Fibroblast of the conjunctiva (primary cell): ENCODE data around the gene KCNAB2.

Source experiments
- DNase-seq: peaks from one replicate; pipeline ENCODE4 v3.0.0-alpha.2; 2010; ENCODE audit warnings: low read depth

Gene KCNAB2

DNA sequence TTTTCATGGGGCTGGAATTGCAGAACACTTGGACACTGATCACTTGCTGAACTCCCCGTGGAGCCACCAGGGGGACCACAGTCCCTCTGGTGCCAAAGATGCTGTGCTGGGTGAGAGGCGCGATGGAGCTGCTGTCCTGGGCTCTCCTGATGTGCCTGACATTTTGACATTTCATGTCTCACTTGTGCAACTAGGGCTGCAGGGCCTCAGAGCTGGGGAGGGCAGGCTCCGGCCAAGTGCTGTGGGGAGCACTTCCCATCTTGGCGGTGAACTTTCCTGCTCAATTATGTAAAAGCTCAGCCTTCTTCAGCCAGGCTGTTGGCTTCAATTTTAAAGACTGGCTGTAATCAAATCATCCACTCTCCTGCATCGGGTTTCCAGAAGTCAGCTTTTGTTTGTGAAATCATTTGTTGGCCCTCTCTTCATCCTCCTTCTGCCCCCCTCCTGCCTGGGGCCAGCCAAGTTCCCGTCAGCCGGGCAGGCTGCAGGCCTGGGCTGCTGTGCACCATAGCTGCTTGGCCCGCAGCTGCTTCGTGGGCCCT, 36.8 kb downstream of the KCNAB2 start:
- DNase-seq: peak; percentile 12

DNA sequence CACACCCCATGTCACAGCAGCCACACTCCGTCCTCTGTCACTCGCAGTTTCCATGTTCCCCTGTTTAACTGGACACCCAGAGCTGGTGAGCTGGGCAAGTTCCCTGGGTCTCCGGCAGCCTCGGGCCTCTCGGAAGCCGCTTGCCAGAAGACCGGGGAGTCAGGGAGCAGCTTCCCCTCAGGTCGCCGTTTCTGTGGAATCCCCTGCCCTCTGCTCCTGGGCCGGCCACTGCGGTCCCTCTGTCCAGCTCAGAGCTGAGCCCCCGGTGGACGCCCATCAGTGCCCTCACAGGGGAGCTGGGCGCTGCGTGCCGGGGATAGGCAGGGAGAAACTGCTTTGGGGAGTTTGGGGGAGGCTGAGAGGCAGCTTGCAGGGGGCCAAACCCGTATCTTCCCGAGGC, 37.7 kb downstream of the KCNAB2 start:
- DNase-seq: no peak

DNA sequence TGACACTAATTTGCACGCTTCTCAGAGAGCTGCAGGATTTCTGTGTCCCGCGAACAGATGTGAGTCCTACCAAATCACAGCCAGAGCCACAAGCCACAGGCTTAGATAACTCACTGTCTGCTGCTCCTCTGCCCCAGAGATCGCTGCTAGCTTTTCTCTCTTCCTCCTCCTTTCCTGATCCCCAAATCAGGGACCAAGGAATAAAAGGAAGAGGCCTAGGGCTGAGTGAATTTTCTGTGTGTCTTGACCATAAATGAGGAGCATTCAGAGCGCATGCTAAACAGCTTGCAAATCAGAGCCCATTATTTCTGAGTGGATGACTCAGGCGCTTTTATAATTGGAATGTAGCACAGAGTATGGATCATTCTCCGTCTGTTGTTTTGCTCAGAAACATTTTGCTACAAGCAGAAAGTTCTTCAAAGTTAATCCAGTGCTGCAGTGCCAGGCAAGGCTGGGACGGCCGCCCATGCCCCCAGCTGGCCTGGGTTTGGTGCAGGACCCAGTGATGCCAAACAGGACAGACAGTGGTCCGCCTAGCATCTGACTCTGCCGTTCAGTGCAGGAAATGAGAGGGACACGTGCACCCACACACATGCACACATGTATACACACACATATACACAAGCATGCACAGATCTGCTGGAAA, 38.2 kb downstream of the KCNAB2 start:
- no peak for DNase-seq

DNA sequence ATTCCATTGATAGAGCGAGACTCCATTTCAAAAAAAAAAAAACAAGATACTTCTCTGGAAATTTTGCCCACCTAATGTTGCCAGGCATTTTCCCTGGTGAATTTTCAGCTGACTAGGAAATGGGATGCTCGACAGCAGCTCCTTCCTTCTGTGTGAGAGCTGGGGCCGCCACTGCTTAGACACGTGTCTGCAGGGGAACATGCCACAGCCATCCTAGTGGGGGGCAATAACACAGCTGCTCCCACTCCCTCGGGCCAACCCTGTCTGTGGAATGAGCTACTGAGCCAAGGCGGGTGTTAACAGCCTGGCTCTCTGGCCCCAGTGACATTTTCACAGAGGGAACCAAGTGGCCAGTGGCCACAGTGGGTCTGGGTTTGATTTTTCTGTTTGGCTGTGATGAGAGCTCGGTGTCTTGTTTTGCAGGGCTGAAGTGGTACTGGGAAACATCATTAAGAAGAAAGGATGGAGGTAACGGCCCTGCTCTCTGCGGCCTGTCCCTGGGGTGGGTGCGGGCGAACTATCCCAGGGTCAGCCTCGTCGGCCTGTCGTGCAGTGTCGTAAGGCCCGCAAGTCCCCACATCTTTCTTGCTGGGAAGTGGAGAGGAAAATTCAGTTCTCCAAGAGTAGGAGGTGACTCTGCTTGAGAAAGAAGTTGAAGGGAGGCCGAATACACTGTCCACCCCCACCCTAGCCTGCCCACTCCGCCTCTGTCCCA, 39.2 kb downstream of the KCNAB2 start:
- no peak for DNase-seq

DNA sequence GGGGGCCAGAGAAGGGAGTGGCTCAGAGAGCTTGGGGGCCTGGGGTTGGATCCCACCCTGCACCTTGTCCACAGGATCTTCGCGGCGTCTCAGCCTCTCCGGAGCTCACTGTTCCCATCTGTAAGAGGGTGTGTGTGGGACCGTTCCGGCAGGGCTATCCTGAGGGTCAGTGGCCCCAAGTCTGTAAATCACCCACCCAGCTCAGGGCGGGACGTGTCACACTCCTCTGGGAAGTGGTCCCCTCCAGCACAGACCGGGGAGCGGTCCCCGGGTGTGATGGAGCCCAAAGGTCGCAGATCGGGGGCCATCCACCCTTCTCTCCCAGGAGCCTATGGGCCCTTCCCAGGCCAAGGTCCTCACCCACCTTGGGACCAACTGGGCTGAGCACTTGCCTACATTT, 40.0 kb downstream of the KCNAB2 start:
- DNase-seq: no peak

DNA sequence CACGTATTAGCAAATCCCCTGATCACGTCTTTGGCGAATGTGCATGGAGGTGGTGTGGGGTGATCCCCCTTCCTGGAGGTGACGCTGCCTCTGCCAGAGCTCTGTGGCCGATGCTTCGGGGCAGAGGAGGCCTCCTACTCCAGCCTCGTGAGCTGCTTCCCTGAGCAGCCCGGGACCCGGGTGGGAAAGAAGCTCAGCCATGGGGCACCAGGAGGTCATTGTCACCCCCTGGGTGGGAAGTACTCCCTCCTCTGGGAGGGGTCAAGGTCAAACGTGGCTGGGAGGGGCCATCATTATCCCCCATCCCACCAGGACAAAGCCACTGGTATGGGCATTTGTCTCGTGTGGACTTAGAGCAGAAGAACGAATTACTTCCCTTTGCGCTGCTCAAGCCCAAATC, 40.7 kb downstream of the KCNAB2 start:
- no peak for DNase-seq

DNA sequence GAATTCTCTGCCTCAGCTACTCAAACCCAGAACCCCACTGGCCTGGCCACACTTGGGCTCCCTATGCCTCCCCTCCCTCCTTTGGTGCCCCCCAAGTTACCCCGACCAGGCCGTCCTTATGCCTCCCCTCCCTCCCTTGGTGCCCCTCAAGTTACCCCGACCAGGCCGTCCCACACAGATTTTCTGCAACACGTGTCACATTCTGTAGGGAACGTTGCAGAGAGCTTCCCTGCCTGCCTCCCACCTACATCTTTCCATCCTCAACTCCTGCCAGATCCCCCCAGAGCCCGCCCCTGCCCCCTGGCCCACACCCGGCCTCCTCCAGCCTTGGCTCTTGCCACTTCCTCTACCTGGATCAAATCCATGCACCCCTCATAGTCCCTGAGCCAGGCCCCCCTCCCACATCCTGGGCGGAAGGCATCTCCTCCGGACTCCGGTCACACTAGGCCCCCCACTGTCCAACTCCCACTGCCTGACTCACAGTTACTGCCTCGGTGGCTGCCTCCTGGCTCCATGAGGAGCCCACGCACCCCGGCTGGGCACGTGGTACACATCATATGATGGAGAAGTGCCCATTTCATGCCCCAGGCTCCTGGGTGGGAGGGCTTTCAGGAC, 41.2 kb downstream of the KCNAB2 start:
- DNase-seq: no peak

DNA sequence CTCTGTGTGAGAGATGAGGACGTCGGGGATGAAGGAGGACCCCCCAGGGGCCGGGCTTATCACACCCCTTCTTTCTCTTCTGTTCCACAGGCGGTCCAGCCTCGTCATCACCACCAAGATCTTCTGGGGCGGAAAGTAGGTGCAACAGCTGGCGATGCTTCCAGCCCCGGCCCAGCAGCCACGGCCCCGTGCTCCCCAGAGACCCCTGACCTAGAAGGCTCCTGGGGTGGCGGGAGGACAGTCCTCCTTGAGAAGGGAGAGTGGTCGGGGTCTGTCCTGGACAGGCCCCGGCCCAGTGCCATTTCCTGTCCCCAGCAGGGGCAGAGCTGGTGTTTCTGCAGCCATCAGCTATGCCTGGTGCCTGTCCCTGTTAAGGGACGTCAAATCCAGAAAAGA, 41.7 kb downstream of the KCNAB2 start:
- DNase-seq: no peak

DNA sequence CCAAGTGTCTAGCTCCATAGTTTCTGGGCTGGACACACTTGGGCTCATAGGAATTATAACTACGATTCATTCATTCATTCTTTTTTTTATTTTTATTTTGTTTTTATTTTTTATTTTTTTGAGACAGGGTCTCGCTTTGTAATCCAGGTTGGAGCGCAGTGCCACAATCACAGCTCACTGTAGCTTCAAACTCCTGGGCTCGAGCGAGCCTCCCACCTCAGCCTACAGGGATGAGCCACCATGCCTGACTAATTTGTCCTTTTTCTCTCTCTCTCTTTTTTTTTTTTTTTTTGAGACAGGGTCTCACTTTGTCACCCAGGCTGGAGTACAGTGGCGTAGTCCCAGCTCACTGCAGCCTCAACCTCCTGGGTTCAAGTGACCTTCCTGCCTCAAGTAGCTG, 42.3 kb downstream of the KCNAB2 start:
- no peak for DNase-seq

DNA sequence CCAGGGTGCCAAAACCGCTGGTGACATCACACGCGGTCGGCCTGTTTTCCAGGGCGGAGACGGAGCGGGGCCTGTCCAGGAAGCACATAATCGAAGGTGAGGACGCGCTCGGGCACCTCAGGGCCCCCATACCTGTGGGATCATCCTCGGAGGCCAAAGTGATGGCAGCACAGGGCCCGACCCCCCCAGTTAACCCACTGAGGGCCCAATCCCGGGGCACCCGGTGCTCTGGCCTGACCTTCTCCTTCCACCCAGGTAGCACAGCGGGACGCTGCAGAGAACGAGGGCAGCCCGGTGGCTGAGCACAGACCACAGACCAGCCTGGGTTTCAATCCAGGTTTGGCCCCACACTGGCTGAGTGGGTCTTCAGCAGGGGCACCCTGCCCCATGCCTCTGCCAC, 43.3 kb downstream of the KCNAB2 start:
- DNase-seq: no peak

DNA sequence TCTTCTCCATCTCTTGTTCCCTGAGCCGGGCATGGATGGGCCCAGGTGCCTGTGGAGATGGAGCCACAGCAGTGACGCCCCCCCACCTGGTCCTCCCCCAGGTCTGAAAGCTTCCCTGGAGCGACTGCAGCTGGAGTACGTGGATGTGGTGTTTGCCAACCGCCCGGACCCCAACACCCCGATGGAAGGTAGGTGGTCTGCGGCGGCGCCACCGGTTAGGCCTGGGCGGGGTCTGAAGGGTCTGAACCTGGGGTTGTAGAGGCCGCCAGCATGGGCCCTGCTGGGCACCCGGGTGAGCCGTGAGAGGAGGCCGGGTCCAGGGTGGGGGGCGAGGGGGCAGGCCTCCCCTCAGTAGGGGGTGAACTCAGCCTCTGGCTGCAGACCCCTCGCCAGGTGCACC, 44.6 kb downstream of the KCNAB2 start:
- DNase-seq: no peak

DNA sequence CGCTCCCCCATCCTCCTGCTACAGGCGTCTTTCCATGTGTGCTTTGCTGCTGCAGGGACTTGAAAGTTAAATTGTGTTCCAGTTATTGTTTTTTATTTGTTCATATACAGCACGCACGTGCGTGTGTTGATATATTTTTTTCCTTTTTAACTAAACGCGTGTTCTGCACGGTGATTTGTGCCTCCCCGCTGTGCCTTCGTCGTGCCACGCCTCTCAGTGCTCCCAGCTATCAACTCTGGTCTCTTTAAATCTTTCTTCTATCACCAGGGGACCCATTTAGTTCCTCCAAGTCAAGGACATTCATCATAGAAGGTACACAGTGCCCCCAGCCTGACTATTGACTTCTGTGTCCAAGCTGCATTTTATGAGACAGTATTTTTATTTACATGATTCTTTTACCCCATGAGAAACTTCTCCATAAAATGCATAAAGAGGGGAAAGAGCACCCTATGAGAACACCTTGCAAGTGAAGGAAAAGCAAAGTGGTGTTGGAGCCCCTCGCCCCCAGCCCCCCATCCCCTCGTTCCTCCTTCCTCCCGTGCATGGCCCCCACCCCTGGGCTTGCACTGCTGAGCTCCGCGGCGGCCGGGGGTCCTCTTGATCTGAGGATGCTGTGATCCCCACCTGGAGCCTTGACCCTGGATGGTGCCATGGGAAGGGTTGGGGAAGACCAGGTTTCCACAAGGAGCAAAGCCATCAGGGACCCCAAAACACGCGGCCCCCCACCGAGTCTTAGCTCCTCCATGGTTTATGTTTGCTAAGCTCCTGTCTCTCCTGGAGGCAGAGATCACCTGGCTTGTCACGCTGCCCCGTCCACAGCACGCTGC, 45.5 kb downstream of the KCNAB2 start:
- no peak for DNase-seq

DNA sequence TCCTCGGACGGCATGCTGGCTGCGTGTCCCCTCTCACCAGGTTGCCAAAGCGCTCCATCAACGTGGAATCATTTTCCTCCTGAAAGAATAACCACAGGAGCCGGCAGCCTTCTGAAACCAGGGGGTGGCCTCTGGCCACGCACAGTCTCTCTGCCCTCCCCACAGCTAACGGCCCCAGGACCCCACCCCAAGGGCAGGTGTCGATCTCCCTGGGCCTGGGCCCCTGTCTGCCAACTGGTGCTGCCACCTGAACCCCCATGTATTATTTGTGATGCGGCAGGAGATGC, 46.1 kb downstream of the KCNAB2 start:
- DNase-seq: no peak

DNA sequence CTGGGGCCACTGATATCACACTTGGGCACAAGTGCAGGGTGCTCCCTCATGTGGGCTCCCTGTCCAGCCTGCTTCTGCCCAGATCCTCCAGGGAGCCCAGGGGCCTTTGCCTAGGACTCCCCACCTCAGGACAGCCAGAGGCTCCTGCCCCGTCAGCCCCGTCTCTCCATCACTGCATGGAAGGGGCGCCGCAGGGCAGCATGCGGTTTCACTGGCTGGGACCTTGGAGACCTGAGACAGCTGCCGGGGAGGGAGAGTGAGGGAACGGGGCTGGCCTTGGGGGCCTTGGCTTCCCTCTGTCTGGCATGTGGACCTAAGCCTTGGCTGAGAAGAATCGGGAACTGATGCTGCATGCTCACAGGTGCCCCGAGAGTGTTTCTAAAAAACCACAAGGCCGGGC, 46.5 kb downstream of the KCNAB2 start:
- no peak for DNase-seq

DNA sequence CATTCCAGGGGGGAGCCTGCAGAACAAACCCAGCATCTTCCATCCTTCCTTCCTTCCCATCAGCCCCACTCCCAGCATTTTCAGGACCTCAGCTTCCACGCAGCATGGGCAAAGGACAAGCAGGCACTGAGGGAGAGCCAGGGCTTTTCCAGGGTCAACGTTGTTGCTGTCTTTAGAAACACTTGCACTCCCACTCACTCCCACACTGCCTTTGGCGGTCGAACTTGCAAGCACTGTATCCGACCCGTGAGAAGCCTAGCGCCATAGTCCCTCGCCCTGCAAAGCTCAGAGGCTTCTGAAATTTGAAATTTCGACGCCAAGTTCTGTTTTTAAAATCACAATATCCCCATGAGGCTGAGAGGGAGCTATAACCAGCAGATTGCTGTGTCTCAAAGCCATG, 47.4 kb downstream of the KCNAB2 start:
- no peak for DNase-seq

DNA sequence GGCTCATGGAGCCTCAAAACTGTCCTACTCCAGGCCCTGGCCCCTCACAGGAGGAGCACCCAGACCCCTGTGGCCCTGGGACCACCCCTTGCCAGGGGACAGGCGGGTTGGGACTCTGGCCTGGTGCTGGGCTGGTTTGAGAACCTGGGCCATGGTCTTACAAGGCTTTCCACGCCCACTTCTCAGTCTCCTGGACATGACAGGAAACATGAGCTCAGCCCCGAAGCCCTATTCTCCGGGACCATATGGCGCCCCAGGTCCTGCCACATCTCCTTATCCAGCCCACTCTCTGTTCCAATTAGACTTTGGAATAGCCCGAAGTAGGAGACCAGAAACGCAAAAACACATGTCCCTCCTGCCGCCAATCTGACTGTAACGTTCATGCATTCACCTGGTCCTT, 47.9 kb downstream of the KCNAB2 start:
- DNase-seq: no peak

DNA sequence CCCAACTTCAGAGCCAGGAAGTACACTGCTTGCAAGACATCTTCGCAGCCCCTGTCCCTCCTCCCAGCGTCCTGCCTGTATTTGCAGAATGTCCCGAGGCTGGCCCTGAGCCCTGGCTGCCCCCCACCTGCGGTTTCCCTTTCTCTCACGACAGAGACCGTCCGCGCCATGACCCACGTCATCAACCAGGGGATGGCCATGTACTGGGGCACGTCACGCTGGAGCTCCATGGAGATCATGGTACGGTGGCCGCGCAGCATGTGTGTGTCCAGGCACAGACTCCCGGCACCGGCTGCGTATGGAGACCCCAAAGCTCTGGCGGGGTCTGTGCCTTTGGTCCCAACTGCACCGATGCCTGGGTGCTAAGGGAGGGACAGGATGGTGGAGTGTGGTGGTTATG, 48.6 kb downstream of the KCNAB2 start:
- DNase-seq: no peak

DNA sequence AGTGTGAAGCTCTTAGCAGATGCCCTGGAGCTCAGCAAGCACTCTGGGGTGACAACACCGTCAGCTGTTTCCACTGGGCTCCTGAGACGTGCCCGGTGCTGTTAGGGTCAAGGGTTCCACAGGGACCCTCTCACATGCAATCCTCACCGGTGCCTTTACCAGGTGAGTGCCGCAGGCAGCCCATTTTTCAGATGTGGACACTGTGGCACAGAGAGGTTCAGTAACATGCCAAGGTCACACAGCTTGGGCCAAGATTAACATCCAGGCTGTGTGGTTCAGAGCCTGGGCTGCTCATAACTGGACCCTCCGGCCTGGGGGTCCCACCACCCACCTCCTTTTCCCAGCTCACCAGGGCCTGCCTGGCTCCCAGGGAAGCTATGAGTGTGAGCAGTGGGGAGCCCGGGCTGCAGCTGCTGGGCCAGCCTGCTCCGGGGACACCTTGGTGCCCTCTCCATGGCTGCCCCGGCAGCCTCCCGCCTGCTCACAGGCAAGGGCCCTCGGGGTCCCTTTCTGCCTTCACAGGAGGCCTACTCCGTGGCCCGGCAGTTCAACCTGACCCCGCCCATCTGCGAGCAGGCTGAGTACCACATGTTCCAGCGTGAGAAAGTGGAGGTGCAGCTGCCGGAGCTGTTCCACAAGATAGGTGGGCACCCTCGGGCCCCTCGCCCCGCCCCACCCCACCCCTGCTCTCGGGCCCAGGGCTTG, 49.3 kb downstream of the KCNAB2 start:
- no peak for DNase-seq

DNA sequence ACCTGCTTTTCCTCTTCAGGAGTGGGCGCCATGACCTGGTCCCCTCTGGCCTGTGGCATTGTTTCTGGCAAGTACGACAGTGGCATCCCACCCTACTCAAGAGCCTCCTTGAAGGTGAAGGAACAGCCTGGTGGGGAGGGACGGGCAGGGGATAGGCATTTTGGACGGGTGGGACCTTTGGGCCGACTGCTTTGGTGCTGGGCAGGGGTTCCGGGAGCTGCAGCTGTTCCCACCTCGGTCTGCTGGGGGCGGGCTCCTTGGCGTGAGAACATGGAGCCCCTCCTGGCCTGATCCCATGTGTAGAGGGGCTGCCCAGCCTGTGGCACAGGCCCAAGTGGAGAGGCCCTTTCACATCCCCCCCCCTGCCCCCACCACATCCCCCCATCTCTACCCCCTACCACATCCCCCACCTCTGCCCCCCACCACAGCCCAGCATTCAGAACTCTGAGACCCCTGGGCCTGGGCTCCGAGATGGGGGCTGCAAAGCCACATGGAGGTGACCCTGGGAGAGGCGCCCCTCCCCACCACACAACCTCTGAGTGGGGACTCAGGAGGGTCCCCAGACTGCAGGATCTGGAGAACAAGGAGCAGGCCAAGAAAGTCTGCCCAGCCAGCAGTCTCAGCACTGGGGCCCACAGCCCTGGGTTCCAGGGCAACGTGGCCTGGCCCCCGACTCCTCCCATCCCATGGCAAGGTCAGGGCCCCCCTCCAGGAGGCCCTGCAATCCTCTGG, 50.0 kb downstream of the KCNAB2 start:
- no peak for DNase-seq

DNA sequence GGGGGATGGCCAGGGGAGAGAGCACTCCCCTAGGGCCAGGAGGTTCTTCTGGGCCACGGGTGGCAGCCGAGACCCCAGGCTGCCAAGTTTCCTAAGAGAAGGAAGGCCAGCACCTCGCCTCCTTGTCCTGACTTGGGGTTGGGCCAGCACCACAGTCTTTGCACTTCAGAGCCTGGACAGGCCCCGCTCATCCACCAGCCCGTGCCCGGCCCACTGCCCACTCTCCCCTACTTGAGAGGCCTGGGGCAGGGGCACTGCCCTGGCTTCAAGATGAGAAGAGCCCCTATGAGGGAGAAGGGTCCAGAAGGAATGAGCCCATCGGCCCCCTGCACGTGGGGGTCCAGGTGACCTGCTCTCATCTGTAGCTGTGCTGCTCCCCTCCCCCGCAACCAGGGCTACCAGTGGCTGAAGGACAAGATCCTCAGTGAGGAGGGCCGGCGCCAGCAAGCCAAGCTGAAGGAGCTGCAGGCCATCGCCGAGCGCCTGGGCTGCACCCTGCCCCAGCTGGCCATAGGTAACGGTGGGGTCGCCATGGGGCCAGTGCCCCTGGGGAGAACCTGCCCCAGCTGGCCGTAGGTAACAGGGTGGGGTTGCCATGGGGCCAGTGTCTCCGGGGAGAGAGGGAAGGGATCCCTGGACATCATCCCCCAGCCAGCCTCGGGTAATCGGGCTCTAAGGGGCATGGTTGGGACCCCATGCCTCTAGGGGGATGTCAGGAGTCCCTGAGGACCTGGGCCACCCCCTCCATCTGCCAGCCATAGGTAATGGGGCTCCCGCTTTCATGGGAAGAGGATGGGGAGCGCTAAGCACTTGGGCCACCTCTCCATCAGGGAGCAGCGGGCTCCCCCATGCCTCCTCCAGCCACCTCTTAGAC, 50.8 kb downstream of the KCNAB2 start:
- no peak for DNase-seq
